Smooth muscle cell of the coronary artery (primary cell): ENCODE results near the gene TMEM254. TPM values are rescaled to one million over a fixed set of nuclear protein-coding genes. Genes with fewer than 3 reads are reported as not detected.

Experiments
- total RNA-seq: library from RNA; depleted of rRNA; stranded (reverse); fragments of >200 nt; gene quantifications from 2 replicates; pipeline ENCODE4 v1.2.3, GENCODE V29; 2014; ENCODE audit warnings: low replicate concordance

TMEM254 gene
- 2.5 and 5.7 TPM in 2 replicates for total RNA-seq

DNA sequence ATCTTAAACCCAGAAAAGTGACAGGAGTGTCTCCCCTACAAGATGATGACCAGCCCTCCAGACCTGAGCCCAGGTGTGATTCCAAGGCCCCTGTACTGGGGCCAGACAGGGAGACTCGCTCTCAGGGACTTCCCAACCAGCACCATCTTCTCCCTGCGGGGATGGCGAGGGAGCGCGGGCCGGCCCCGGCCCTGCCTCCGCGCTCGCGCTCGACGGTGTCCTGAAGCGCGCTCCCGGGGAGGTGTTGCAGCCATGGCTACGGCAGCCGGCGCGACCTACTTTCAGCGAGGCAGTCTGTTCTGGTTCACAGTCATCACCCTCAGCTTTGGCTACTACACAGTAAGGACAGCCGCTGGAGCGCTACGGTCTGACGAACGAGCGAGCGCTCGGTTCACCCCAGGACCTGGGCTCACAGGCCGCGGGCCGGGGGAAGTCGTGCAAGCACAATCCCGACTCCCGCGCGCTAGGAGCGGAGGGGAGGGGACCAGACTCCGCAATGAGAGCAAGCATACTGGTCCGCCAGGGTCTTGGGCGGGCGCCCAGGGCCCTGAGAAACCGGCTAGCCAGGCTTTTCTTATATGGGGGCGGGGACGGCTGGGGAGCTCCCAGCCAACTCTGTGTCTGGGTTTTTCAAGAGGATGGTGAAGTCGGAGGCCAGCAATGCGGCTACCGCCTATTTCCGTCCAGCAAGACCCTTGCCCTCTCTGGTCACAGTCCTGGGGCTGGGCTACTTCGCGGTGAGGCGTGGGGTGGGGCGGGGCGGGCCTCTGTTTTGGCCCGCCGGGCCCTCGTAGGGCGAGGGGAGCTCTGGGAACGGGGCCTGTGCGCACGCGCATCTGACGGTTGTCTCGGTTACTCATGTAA, at the start of gene TMEM254:
TSS of gene TMEM254 (plus strand) at position 218 of the 864 bp plus-strand sequence. CDS start at position 253, 35 bp downstream.

DNA sequence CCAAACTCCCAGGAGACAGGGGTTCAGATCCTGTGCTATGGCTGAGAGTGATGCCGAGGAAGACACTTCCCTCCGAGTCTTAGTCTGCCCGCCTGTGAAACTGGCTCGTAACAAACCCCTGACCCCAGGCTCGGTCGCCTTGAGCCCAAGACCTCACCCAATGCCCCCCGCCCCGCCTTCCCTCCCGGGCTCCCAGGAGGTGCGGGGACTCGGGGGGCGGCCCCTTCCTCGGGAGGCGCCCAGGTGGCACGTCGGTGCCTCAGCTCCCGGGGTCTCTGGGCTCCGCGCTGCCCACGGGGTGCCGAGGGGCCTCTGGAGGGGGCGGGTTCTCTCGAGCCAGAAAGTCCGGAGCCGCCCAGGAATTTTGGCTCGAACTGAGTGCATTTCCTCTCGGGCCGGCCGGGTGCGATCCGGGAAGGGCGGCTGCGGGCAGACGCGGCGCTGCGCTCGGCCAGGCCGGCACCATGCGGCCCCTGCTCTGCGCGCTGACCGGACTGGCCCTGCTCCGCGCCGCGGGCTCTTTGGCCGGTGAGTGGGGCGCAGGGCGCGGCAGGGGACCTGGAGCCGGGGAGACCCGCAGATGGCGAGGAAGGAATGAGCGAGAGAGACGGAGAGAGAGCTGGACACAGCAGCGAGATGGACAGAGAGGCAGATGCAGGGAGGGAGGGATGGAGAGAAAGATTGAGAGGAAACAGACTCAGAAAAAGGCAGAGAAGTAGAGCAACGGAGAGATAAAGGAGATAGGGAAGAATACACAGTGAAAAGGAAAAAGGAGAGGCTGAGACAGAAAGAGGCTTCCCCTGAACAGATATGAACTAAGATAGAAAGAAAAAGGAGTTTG, 54.1 kb downstream of the TMEM254 start, which contains the start of gene PLAC9:
TSS of gene PLAC9 (plus strand) at position 432 of the 841 bp plus-strand sequence. CDS start at position 465, 33 bp downstream.

Other genes starting within 250 kb of the TMEM254 start
- gene SFTPD, start 129.6 kb upstream of the TMEM254 start, total RNA-seq: 0.15 TPM in 1 of 2 replicates, not detected in the other
- gene PLAC9, start 54.1 kb downstream of the TMEM254 start, total RNA-seq: 24.6 and 27.2 TPM in 2 replicates
- gene ANXA11, start 126.9 kb downstream of the TMEM254 start, total RNA-seq: 45.7 and 51.5 TPM in 2 replicates
- gene MAT1A, start 211.0 kb downstream of the TMEM254 start, total RNA-seq: not detected in 2 replicates